Measurements from ENCODE around the gene TUBA4A. TPM values are rescaled to one million over a fixed set of nuclear protein-coding genes. Genes with fewer than 3 reads are reported as not detected.
A peak's percentile ranks its signal among the peaks of the same experiment; 100 is the strongest.

TUBA4A gene
- total and polyA plus RNA-seq, 2 experiments from 2014 or later = 44.3 to 77.7 TPM

DNA sequence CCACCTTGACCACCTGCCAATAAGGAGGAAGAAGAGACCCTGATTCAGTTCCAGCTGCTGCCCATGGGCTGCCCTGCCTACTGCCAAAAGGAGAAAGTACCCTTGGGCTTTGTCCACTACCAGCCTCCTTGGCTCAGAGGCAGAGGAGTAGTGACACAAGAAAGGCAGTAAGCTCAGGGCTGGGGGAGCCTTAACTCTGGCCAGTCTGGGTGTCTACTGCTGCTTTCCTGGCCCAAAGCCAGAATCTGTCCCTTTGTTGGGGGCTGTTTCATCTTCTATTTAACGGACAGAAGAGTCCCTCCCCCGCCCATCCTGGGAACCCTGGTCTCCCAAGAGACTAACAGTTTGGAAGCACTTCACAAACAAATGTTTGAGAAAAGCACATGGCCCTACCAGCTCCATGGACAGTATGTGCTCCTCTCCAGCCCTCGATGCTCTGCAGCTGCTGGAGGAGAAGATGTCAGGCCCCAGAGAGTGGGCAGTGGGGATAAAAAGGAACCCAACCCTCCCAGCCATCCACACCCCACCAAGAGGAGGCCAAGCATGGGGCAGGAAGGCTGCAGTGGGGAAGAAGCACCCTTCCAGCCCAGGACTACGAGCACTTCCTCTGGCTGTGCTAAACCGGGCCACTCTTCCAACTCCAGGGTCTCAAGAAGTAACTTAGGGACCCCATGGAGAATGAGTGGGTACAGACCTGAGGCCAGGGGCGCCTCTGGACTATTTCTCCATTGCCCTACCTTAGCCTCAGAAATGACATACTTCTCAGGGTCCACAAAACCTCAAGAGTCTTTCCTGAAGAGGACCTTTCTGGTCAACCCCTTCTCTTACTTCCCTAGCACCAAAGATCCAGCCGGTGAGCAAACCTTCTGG is 25.4 kb downstream of the TUBA4A start:
- no peak overlapping the region for H3K27ac ChIP-seq (ENCODE audit: low read depth)
- H3K36me3 ChIP-seq (ENCODE audit: insufficient read depth) = peaks cover 7% of the 10 kb centered on the region; the same call in 1 of the 2 replicates
- 0 out of 2 replicates have a peak overlapping the region, but pooled peaks have one; percentile 53 for H2AFZ ChIP-seq
- DNase-seq (ENCODE audit: low spot score) (no peak), ATAC-seq (no peak)
- H3K9me2 ChIP-seq (ENCODE audit: insufficient read depth) = no peaks in the 10 kb centered on the region
- H3K27me3 ChIP-seq (ENCODE audit: insufficient read depth) = no peaks in the 10 kb centered on the region
- H3K36me3 Mint-ChIP-seq (ENCODE audit: low read depth) = peaks cover 48% of the 10 kb centered on the region
- H3K79me2 ChIP-seq (replicated peaks; ENCODE audit: insufficient read depth) = peaks cover 21% of the 10 kb centered on the region
- no peaks in the 10 kb centered on the region; the same call in 1 of the 2 replicates for H4K20me1 ChIP-seq (replicated peaks; ENCODE audit: insufficient read depth)
- H3K4me3 ChIP-seq = peak overlapping the region; percentile 76
- peaks cover 11% of the 10 kb centered on the region for H3K4me1 Mint-ChIP-seq
- peak overlapping the region; percentile 73 for H3K4me3 Mint-ChIP-seq
- H3K4me2 ChIP-seq = peak overlapping the region; percentile 96
- peaks cover 7% of the 10 kb centered on the region for H3F3A ChIP-seq (replicated peaks; ENCODE audit: low read depth)
- peaks cover 11% of the 10 kb centered on the region for H3K27me3 Mint-ChIP-seq (ENCODE audit: insufficient read depth, low read depth, poor library complexity)
- TF ChIP-seq STAT1 (IDR thresholded peaks at IDR 0.05; ENCODE audit: unreplicated experiment) (no peak), NANOG (IDR thresholded peaks at IDR 0.05; ENCODE audit: borderline replicate concordance) (no peak), REST (IDR thresholded peaks at IDR 0.05; ENCODE audit: unreplicated experiment) (no peak), EZH2phosphoT487 (IDR thresholded peaks at IDR 0.05; ENCODE audit: unreplicated experiment) (no peak), JUNB (IDR thresholded peaks at IDR 0.05; ENCODE audit: unreplicated experiment) (no peak), CTCF (conservative IDR thresholded peaks at IDR 0.05; ENCODE audit: low read depth in 2 of 2) (no peak), ZNF114 (CRISPR knock-in tag; IDR thresholded peaks at IDR 0.05) (no peak), ZNF331 (CRISPR knock-in tag; IDR thresholded peaks at IDR 0.05; ENCODE audit: low read depth) (no peak), EZH2 (IDR thresholded peaks at IDR 0.05; ENCODE audit: low read depth, unreplicated experiment) (no peak), CREB1 (CRISPR knock-in tag; IDR thresholded peaks at IDR 0.05; ENCODE audit: low read depth) (no peak), ETS1 (IDR thresholded peaks at IDR 0.05) (no peak), POLR2AphosphoS5 (IDR thresholded peaks at IDR 0.05; ENCODE audit: low read depth) (no peak)
- TF ChIP-seq, protein P1, sequence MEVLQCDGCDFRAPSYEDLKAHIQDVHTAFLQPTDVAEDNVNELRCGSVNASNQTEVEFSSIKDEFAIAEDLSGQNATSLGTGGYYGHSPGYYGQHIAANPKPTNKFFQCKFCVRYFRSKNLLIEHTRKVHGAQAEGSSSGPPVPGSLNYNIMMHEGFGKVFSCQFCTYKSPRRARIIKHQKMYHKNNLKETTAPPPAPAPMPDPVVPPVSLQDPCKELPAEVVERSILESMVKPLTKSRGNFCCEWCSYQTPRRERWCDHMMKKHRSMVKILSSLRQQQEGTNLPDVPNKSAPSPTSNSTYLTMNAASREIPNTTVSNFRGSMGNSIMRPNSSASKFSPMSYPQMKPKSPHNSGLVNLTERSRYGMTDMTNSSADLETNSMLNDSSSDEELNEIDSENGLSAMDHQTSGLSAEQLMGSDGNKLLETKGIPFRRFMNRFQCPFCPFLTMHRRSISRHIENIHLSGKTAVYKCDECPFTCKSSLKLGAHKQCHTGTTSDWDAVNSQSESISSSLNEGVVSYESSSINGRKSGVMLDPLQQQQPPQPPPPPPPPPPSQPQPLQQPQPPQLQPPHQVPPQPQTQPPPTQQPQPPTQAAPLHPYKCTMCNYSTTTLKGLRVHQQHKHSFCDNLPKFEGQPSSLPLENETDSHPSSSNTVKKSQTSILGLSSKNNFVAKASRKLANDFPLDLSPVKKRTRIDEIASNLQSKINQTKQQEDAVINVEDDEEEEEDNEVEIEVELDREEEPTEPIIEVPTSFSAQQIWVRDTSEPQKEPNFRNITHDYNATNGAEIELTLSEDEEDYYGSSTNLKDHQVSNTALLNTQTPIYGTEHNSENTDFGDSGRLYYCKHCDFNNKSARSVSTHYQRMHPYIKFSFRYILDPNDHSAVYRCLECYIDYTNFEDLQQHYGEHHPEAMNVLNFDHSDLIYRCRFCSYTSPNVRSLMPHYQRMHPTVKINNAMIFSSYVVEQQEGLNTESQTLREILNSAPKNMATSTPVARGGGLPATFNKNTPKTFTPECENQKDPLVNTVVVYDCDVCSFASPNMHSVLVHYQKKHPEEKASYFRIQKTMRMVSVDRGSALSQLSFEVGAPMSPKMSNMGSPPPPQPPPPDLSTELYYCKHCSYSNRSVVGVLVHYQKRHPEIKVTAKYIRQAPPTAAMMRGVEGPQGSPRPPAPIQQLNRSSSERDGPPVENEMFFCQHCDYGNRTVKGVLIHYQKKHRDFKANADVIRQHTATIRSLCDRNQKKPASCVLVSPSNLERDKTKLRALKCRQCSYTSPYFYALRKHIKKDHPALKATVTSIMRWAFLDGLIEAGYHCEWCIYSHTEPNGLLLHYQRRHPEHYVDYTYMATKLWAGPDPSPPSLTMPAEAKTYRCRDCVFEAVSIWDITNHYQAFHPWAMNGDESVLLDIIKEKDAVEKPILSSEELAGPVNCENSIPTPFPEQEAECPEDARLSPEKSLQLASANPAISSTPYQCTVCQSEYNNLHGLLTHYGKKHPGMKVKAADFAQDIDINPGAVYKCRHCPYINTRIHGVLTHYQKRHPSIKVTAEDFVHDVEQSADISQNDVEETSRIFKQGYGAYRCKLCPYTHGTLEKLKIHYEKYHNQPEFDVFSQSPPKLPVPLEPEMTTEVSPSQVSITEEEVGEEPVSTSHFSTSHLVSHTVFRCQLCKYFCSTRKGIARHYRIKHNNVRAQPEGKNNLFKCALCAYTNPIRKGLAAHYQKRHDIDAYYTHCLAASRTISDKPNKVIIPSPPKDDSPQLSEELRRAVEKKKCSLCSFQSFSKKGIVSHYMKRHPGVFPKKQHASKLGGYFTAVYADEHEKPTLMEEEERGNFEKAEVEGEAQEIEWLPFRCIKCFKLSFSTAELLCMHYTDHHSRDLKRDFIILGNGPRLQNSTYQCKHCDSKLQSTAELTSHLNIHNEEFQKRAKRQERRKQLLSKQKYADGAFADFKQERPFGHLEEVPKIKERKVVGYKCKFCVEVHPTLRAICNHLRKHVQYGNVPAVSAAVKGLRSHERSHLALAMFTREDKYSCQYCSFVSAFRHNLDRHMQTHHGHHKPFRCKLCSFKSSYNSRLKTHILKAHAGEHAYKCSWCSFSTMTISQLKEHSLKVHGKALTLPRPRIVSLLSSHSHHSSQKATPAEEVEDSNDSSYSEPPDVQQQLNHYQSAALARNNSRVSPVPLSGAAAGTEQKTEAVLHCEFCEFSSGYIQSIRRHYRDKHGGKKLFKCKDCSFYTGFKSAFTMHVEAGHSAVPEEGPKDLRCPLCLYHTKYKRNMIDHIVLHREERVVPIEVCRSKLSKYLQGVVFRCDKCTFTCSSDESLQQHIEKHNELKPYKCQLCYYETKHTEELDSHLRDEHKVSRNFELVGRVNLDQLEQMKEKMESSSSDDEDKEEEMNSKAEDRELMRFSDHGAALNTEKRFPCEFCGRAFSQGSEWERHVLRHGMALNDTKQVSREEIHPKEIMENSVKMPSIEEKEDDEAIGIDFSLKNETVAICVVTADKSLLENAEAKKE (CRISPR knock-in tag; IDR thresholded peaks at IDR 0.05) = no peak
- H3K27ac Mint-ChIP-seq = no peak overlapping the region
- peaks cover 2% of the 10 kb centered on the region; the same call in 1 of the 3 replicates for H3K9me3 Mint-ChIP-seq
- H3K4me1 ChIP-seq (ENCODE audit: insufficient read depth) = peaks cover 12% of the 10 kb centered on the region
